WTC11 (cell line): ENCODE data around the gene AREL1. TPM values are rescaled to one million over a fixed set of nuclear protein-coding genes. Genes with fewer than 3 reads are reported as not detected.
A peak's percentile ranks its signal among the peaks of the same experiment; 100 is the strongest.

Experiments
- ATAC-seq: fragments of 200-7000 bp; cut with Tn5 transposase; 2 replicates; pipeline ENCODE4 v1.10.0; 2021; ENCODE audit warnings: mild to moderate bottlenecking, moderate library complexity
- CTCF ChIA-PET: fragments of 300-600 bp; sonication (Branson Sonifier 250); formaldehyde crosslinking; loops from one replicate; lab custom pipeline; 2021; ENCODE audit warnings: antibody characterized with exemption; lab: Charles Lee
- POLR2A ChIA-PET: fragments of 350-600 bp; sonication (Branson Sonifier 250); formaldehyde crosslinking; loops from one replicate; lab custom pipeline; 2021; ENCODE audit warnings: antibody characterized with exemption; lab: Charles Lee
- DNase-seq: peaks from one replicate; pipeline ENCODE4 v3.0.0; 2021; ENCODE audit warnings: low spot score
- H3K27ac Mint-ChIP-seq: 2 replicates; pipeline ENCODE4 v1.8.0; 2021; ENCODE audit warnings: mixed read lengths
- H3K27me3 Mint-ChIP-seq: 2 replicates; pipeline ENCODE4 v1.8.0; 2021; ENCODE audit warnings: low read depth, mild to moderate bottlenecking, moderate library complexity, mixed read lengths
- H3K36me3 Mint-ChIP-seq: 2 replicates; pipeline ENCODE4 v1.8.0; 2021; ENCODE audit warnings: mixed read lengths
- H3K4me1 Mint-ChIP-seq: 2 replicates; pipeline ENCODE4 v1.8.0; 2022; ENCODE audit warnings: mixed read lengths
- H3K4me3 Mint-ChIP-seq: 2 replicates; pipeline ENCODE4 v1.8.0; 2021; ENCODE audit warnings: mild to moderate bottlenecking, moderate library complexity, mixed read lengths
- H3K9me3 Mint-ChIP-seq: 2 replicates; pipeline ENCODE4 v1.8.0; 2021; ENCODE audit warnings: mixed read lengths
- AFF4 ChIP-seq: sonication (generic); formaldehyde crosslinking; IDR thresholded peaks from 2 replicates; pipeline ENCODE4 v1.8.1; 2023; ENCODE audit warnings: mild to moderate bottlenecking, missing genetic modification reagents, borderline replicate concordance
- ATF6 ChIP-seq: sonication (generic); formaldehyde crosslinking; IDR thresholded peaks from 2 replicates; pipeline ENCODE4 v1.8.1; 2023; ENCODE audit warnings: mild to moderate bottlenecking, missing genetic modification reagents
- CBFB ChIP-seq: sonication (generic); formaldehyde crosslinking; IDR thresholded peaks from 2 replicates; pipeline ENCODE4 v1.8.1; 2022; ENCODE audit warnings: mild to moderate bottlenecking, low read depth, missing genetic modification reagents
- ELF4 ChIP-seq: sonication (generic); formaldehyde crosslinking; IDR thresholded peaks from 2 replicates; pipeline ENCODE4 v1.8.1; 2022; ENCODE audit warnings: low read depth, mild to moderate bottlenecking, moderate library complexity, missing genetic modification reagents
- EMX1 ChIP-seq: fragments of 250-450 bp; sonication (Bioruptor Pico); IDR thresholded peaks from 2 replicates; pipeline ENCODE4 v1.8.0; 2021; ENCODE audit warnings: mild to moderate bottlenecking
- ERG ChIP-seq: fragments of 250-450 bp; sonication (Bioruptor Pico); IDR thresholded peaks from 2 replicates; pipeline ENCODE4 v1.8.0; 2021; ENCODE audit warnings: mild to moderate bottlenecking
- IRF2 ChIP-seq: sonication (generic); formaldehyde crosslinking; IDR thresholded peaks from 2 replicates; pipeline ENCODE4 v1.8.0; 2022; ENCODE audit warnings: low read depth, missing genetic modification reagents, borderline replicate concordance
- MLX ChIP-seq: sonication (generic); formaldehyde crosslinking; IDR thresholded peaks from 2 replicates; pipeline ENCODE4 v1.8.1; 2023; ENCODE audit warnings: mild to moderate bottlenecking, missing genetic modification reagents, moderate library complexity
- NR2C2 ChIP-seq: sonication (generic); formaldehyde crosslinking; IDR thresholded peaks from 2 replicates; pipeline ENCODE4 v1.8.0; 2022; ENCODE audit warnings: mild to moderate bottlenecking, missing genetic modification reagents
- NR3C1 ChIP-seq: sonication (generic); formaldehyde crosslinking; conservative IDR thresholded peaks from 2 replicates; pipeline ENCODE4 v1.8.1; 2023; ENCODE audit warnings: low read depth, mild to moderate bottlenecking, missing genetic modification reagents
- PRDM15 ChIP-seq: sonication (generic); formaldehyde crosslinking; IDR thresholded peaks from 2 replicates; pipeline ENCODE4 v1.8.0; 2022; ENCODE audit warnings: missing genetic modification reagents
- PREB ChIP-seq: sonication (generic); formaldehyde crosslinking; IDR thresholded peaks from 2 replicates; pipeline ENCODE4 v1.8.1; 2022; ENCODE audit warnings: mild to moderate bottlenecking, missing genetic modification reagents, moderate library complexity, borderline replicate concordance
- RORB ChIP-seq: fragments of 250-450 bp; sonication (Bioruptor Pico); IDR thresholded peaks from 2 replicates; pipeline ENCODE4 v1.9.0; 2021; ENCODE audit warnings: mild to moderate bottlenecking
- TEAD4 ChIP-seq: sonication (generic); formaldehyde crosslinking; IDR thresholded peaks from 2 replicates; pipeline ENCODE4 v1.8.0; 2022; ENCODE audit warnings: mild to moderate bottlenecking, missing genetic modification reagents
- ZNF121 ChIP-seq: sonication (generic); formaldehyde crosslinking; IDR thresholded peaks from 2 replicates; pipeline ENCODE4 v1.8.0; 2023; ENCODE audit warnings: missing genetic modification reagents
- ZNF138 ChIP-seq: sonication (generic); formaldehyde crosslinking; conservative IDR thresholded peaks from 2 replicates; pipeline ENCODE4 v1.8.1; 2022; ENCODE audit warnings: mild to moderate bottlenecking, moderate library complexity, missing genetic modification reagents
- ZNF317 ChIP-seq: sonication (generic); formaldehyde crosslinking; IDR thresholded peaks from 2 replicates; pipeline ENCODE4 v1.8.1; 2023; ENCODE audit warnings: low read depth, mild to moderate bottlenecking, moderate library complexity, missing genetic modification reagents, borderline replicate concordance
- ZNF512 ChIP-seq: sonication (generic); formaldehyde crosslinking; IDR thresholded peaks from 2 replicates; pipeline ENCODE4 v1.8.1; 2022; ENCODE audit warnings: missing genetic modification reagents, borderline replicate concordance
- total RNA-seq: library from RNA; stranded (reverse); gene quantifications from 3 replicates; pipeline ENCODE4 v1.2.3, GENCODE V29; 2021

The AREL1 gene
- total RNA-seq, 1 experiment from 2014 or later, result 37.0 TPM

- H3K27ac Mint-ChIP-seq, result no peak overlapping the region
- peaks cover 19% of the 10 kb centered on the region for H3K36me3 Mint-ChIP-seq
- ChIA-PET CTCF (no interaction called here), POLR2A (no interaction called here)
- no peaks in the 10 kb centered on the region for H3K4me1 Mint-ChIP-seq
- TF ChIP-seq EMX1 (CRISPR knock-in tag), result no peak
- peak; percentile 80 for TF ChIP-seq ZNF121 (CRISPR knock-in tag)
- TF ChIP-seq MLX (CRISPR knock-in tag), result no peak
- no peak for TF ChIP-seq CBFB (CRISPR knock-in tag)
- H3K4me3 Mint-ChIP-seq, result no peak overlapping the region
- DNase-seq (no peak), ATAC-seq (no peak)
- H3K9me3 Mint-ChIP-seq, result no peaks in the 10 kb centered on the region
- no peaks in the 10 kb centered on the region for H3K27me3 Mint-ChIP-seq
Observed at GRCh38 chr14:74739293-74740030, 26.6 kb upstream of the AREL1 start.

- H3K36me3 Mint-ChIP-seq, result peaks cover 25% of the 10 kb centered on the region
- H3K4me1 Mint-ChIP-seq, result no peaks in the 10 kb centered on the region
- H3K27me3 Mint-ChIP-seq, result no peaks in the 10 kb centered on the region
- ChIA-PET POLR2A (no interaction called here), CTCF (no interaction called here)
- DNase-seq (no peak), ATAC-seq (no peak)
- H3K9me3 Mint-ChIP-seq, result no peaks in the 10 kb centered on the region
- no peak overlapping the region for H3K27ac Mint-ChIP-seq
- H3K4me3 Mint-ChIP-seq, result no peak overlapping the region
- TF ChIP-seq ZNF512 (CRISPR knock-in tag), result no peak
- no peak for TF ChIP-seq ERG (CRISPR knock-in tag)
- no peak for TF ChIP-seq IRF2 (CRISPR knock-in tag)
- no peak for TF ChIP-seq TEAD4
- no peak for TF ChIP-seq ZNF138 (CRISPR knock-in tag)
- TF ChIP-seq RORB, result no peak
- TF ChIP-seq MLX (CRISPR knock-in tag), result no peak
- TF ChIP-seq ELF4 (CRISPR knock-in tag), result no peak
- TF ChIP-seq ATF6 (CRISPR knock-in tag), result no peak
- TF ChIP-seq PRDM15, result no peak
- no peak for TF ChIP-seq PREB (CRISPR knock-in tag)
- no peak for TF ChIP-seq ZNF317 (CRISPR knock-in tag)
- TF ChIP-seq NR3C1 (CRISPR knock-in tag), result no peak
- no peak for TF ChIP-seq NR2C2 (CRISPR knock-in tag)
- TF ChIP-seq AFF4 (CRISPR knock-in tag), result no peak
Observed at GRCh38 chr14:74737753-74738325, 25.0 kb upstream of the AREL1 start.
